DMS53 treated with DMSO at 0.1 percent for 48 hours (cell line): ENCODE data around the gene BRCA1.
"Not testable (repeated sequence)": the region's sequence is repeated elsewhere in the genome, so short reads cannot be mapped to it uniquely, and the experiment has no call there.

Experiments used
- DNase-seq: peaks from one replicate; lab custom pipeline; 2025; ENCODE audit not compliant: unreplicated experiment; lab: John Stamatoyannopoulos, UW

The BRCA1 gene

DNA sequence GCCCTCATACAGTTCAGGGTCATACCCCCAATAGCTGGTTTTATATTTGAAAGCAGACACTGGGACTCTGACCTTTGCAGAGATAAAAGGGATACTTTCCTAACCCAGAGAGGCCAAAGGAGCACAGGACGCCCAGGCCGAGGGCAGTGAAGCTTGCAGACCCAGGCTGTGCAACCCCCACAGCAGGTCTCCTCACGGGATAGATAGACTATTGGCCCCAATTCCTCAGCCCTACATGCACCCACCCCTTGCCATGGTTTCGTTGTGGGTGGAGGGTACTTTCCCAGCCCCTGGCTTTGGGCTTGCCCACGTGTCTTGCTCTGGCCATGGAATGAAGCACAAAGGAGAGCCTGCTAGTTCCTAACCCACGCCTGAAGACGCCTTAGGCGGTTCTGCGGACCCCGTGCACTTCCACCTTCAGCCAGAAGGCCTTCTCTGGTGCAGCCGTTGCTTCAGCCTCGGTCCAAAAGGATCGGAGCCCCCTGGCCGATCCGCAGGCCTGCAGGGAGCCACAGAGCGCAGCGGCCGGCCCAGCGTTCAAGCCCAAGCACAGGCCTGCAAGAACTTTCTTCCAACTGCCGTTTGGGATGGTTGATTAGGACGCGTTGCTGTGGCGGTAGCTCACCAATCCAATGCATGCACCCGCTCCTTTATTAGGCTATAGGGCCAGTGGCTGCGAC lies 9.8 kb upstream of the BRCA1 start:
- no peak for DNase-seq

DNA sequence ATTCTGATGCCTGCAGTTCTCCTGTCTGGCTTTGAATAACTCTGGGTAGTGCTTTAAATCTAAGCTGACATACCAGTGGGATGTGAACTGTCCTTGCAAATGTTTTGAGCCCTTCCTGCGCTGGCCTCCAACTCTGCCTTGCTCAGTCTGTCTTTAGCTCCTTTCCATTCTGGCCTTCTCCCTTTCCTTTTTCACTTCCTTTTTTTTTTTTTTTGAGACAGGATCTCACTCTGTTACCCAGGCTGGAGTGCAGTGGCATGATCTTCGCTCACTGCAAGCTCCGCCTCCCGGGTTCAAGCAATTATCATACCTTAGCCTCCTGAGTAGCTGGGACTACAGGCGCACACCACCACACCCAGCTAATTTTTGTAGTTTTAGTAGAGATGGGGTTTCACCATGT lies 8.3 kb upstream of the BRCA1 start:
- DNase-seq, result not testable (repeated sequence)

DNA sequence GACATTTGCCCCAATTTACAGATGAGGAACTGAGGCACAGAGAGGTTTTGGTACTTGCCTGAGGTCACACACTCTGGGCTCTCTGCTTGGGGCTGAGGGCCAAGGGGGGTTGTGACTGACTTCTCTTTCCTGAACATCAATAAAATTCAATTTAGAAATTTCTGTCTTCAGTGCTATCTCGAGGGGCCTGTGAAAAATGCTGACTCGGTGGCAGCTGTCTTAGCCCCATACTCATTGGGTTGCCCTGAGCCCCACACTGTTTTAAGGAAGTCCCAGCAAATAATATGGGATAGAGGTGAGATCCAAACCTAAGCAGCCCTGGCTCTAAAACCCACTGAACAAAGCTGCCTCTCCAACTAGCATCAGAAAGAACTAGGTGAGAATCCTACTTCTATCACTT lies 7.0 kb upstream of the BRCA1 start:
- DNase-seq, result no peak

DNA sequence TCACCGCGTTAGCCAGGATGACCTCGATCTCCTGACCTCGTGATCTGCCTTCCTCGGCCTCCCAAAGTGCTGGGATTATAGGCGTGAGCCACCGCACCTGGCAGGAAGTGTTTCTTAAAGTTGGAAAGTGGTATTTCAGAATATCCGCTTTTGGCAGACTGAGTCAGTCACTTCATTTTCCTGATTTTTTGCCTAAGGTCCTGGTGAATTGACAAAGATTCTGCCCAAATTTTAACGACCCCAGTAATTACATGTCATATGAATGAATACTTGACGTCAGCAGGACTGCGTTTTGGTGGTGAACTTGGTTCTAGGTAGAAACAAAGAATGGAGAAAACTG lies 4.5 kb upstream of the BRCA1 start:
- DNase-seq, result no peak

DNA sequence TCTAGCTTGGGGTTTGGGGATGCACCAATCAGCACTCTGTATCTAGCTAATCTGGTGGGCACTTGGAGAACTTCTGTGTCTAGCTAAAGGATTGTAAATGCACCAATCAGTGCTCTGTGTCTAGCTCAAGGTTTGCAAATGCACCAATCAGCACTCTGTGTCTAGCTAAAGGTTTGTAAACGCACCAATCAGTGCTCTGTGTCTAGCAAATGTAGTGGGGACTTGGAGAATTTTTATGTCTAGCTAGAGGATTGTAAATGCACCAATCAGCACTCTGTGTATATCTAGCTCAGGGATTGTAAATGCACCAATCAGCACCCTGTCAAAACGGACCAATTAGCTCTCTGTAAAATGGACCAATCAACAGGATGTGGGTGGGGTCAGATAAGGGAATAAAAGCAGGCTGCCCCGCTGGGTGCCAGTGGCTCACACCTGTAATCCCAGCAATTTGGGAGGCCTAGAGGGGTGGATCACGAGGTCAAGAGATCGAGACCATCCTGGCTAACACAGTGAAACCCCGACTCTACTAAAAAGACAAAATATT lies 2.2 kb upstream of the BRCA1 start:
- not testable (repeated sequence) for DNase-seq

DNA sequence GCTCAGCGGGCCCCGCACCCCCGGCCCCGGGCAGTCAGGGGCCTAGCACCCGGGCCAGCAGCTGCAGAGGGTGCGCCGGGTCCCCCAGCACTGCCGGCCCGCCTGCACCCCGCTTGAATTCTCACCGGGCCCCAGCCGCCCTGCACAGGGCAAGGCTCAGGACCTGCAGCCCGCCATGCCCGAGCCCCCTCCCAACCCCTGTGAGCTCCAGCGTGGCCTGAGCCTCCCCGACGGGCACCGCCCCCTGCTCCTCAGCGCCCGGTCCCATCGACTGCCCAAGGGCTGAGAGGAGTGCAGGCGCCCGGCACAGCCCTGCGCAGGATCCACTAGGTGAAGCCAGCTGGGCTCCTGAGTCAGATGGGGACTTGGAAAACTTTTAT lies 1.7 kb upstream of the BRCA1 start:
- no peak for DNase-seq

DNA sequence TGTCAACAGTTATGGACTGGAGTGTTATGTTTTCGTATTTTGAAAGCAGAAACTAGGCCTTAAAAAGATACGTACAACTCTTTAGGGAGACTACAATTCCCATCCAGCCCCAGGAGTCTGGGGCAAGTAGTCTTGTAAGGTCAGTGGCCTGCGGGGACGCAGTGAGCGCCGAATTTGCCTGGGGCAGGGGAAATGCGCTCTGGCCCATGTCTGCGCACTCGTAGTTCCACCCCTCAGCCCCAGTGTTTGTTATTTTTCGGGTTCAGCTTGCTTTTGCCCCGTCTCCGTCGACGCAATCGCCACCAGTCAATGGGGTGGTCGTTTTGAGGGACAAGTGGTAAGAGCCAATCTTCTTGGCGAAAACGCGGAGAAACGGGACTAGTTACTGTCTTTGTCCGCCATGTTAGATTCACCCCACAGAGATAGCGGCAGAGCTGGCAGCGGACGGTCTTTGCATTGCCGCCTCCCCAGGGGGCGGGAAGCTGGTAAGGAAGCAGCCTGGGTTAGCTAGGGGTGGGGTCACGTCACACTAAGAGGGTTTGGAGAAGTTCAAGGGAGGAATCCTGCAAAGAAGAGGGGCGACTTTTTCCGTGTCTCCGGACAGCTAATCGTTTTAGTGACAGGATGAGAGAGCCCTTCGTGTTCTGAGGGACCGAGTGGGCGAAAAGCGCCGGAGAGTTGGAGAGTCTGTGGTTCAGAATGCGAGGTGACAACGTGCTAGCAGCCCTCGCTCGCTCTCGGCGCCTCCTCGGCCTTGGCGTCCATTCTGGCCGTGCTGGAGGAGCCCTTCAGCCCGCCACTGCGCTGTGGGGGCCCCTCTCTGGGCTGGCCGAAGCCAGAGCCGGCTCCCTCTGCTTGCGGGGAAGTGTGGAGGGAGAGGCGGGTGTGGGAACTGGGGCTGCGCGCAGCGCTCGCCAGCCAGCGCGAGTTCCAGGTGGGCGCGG lies 1.1 kb upstream of the BRCA1 start:
- no peak for DNase-seq

DNA sequence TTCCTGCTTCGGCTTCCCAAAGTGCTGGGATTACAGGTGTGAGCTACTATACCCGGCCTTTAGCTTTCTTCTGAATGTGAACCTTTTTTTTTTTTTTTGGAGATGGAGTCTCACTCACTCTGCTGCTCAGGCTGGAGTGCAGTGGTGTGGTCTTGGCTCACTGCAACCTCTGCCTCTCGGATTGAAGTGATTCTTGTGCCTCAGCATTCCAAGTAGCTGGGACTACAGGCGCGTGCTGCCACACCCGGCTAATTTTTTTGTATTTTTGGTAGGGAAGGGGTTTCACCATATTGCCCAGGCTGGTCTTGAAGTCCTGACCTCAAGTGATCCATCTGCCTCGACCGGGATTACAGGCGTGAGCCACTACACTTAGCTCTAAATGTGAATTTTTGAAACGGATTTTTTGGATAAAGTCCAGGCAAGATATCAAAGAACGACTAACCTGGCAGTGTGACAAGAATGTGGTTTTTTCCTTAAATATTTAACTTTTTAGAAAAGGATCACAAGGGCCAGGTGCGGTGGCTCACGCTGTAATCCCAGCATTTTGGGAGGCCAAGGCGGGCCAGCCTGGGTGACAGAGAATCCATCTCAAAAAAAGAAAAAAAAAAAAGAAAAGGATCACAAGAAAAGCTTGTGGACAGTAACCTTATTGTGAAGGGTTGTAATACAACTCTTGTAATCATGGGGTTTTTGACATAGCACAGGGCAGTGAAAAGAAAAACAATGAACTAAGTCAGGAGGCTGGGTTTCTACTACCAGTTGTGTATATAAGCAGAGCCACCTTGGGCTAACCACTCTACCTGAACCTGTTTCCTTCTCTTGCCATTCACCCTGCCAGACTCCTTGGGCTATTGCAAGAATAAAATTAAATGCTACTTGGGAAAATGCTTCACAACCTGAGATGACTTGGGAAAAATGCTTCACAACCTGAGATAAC lies 6.2 kb downstream of the BRCA1 start:
- no peak for DNase-seq

DNA sequence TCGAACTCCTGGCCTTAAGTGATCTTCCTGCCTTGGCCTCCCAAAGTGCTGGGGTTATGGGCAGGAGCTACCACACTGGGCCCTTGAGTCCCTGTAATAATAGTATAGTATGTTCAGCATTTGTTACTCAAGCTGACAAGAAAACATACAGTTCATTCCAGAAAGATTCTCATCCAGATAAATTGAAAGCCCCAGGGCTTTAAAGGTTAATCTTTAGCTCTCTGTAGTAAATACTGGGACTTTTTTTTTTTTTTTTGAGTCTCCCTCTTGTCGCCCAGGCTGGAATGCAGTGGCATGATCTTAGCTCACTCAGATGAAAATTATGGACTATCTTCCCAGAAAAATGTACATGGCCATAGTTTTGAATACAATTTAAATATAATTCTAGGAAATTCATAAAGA lies 11.0 kb downstream of the BRCA1 start:
- DNase-seq, result no peak

DNA sequence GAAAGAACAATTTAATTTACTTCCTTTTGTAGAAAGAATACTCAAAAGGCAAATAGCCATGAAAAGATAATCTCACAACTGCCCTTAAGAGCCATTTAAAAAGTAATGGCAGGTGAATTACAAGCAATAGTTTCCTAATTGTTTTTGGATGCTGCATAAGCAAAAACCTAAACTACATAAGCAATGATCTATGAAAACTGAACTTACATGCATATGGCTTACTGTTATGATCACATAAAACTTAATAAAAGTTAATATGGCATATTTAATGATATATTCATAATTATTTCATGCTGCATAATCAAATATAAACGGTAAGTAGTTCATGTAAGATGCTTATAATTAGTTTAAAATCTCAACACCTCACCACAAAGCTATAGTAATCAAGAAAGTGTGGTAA lies 18.6 kb downstream of the BRCA1 start:
- no peak for DNase-seq

DNA sequence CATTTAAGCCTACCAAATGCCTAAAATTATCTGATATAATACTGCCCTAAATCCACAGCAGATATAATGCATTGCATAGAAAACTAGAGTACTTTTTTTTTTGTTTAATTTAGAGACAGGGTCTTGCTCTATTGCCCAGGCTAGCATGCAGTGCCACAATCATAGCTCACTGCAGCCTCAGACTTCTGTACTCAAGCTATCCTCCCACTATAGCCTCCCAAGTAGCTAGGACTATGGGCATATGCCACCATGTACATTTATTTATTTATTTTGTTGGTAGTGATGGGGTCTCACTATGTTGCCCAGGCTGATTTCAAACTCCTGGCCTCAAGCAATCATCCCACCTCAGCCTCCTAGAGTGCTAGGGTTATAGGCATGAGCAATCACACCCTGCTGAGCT lies 20.0 kb downstream of the BRCA1 start:
- no peak for DNase-seq

DNA sequence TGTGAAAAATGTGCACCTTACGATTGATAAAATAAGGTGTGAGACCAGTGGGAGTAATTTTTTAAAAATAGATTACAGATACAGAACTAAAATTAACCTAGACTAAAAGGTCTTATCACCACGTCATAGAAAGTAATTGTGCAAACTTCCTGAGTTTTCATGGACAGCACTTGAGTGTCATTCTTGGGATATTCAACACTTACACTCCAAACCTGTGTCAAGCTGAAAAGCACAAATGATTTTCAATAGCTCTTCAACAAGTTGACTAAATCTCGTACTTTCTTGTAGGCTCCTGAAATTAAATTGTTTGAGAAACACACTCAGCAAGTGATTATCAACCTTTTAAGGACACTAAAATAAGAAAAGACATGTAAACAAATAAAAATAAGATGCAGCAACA lies 20.5 kb downstream of the BRCA1 start:
- DNase-seq, result no peak

DNA sequence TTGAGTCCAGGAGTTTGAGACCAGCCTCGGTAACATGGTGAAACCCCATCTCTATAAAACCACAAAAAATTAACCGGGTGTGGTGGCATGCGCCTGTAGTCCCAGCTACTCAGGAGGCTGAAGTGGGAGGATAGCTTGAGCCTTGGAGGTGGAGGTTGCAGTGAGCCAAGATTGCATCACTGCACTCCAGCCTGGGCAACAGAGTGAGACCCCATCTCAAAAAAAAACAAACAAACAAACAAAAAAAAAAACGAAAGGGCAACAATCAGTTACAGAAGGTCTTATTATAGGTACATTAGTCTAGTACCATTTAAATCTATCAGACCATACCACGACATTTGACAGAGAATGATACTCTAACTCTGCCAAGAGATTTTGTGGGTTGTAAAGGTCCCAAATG lies 29.8 kb downstream of the BRCA1 start:
- not testable (repeated sequence) for DNase-seq

DNA sequence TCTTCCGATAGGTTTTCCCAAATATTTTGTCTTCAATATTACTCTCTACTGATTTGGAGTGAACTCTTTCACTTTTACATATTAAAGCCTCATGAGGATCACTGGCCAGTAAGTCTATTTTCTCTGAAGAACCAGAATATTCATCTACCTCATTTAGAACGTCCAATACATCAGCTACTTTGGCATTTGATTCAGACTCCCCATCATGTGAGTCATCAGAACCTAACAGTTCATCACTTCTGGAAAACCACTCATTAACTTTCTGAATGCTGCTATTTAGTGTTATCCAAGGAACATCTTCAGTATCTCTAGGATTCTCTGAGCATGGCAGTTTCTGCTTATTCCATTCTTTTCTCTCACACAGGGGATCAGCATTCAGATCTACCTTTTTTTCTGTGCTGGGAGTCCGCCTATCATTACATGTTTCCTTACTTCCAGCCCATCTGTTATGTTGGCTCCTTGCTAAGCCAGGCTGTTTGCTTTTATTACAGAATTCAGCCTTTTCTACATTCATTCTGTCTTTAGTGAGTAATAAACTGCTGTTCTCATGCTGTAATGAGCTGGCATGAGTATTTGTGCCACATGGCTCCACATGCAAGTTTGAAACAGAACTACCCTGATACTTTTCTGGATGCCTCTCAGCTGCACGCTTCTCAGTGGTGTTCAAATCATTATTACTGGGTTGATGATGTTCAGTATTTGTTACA lies 30.9 kb downstream of the BRCA1 start:
- no peak for DNase-seq

DNA sequence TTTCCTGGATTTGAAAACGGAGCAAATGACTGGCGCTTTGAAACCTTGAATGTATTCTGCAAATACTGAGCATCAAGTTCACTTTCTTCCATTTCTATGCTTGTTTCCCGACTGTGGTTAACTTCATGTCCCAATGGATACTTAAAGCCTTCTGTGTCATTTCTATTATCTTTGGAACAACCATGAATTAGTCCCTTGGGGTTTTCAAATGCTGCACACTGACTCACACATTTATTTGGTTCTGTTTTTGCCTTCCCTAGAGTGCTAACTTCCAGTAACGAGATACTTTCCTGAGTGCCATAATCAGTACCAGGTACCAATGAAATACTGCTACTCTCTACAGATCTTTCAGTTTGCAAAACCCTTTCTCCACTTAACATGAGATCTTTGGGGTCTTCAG lies 32.3 kb downstream of the BRCA1 start:
- no peak for DNase-seq

DNA sequence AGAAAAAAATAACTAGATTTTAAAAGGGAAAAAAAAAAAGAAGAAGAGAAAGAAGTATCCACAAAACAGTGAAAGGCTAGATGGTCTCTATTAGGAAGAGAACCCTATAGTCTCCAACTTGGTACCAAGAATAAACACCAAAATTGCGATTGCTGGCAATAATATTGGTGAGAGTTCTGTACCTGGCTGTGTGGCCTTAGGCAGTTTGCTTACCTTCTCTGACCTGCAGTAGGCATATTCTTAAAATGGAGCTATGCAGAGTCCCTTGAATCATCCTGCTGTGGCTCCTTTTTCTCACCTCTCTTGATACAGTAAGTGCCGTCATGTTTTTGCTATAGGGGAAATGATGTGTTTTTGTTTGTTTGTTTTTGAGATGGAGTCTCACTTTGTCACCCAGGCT lies 35.1 kb downstream of the BRCA1 start:
- DNase-seq, result no peak

DNA sequence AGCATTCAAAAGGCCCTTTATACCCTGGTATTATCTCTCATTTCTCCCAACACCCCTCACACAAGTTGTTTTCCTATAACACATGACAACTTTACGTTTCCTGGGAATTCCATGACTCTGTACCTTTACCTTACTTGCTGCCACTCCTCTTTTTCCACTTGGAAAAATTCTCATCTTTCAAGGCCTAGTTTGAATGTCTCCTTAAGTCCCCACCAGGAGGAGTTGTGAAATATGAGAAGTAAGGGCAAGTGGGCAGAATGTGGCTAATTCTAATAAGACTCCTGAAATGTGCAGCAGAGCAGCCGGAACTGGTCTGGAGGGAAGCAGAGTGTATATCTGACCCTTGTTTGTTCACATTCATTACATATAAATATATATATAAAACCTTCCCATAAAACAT lies 39.7 kb downstream of the BRCA1 start:
- no peak for DNase-seq

DNA sequence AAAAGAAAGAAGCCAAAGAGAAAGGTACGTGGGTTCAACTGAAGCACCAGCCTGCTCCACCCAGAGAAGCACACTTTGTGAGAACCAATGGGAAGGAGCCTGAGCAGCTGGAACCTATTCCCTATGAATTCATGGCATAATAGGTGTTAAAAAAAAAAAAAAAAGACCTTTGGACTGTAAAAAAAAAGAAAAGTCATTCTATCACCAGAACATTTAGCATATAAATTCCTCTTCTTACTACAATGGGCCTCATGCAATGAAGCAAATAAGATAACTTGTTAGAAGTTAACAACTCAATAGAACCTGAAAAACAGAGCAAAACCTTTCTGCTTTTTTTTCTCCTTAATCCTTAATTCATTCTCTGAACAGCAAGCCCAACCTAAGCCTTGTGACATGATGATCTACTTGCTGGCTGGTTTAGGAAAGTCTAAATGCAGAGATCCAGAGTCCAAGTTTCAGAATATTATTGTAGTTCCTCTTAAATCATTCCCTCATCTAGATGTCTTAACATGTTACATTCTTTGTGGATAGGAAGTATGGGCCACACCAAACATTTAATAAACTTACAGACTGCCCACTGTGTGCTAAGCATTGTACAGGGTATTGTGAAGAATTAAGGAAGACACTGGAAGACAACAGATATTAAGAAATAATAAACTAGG lies 45.4 kb downstream of the BRCA1 start:
- DNase-seq, result no peak

DNA sequence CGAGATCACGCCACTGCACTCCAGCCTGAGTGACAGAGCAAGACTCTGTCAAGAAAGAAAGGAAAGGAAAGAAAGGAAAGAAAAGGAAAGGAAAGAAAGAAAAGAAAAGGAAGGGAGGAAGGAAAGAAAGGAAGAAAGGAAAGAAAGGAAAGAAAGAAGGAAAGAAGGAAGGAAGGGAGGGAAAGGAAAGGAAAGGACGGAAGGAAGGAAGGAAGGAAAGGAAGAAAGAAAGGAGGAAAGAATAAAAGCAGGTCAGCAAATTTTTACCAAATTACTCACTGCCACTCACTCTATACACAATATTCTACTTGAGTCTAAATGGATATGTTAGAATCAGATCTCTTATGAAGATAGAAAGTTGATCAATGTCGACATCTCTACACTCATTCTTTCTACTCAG lies 50.3 kb downstream of the BRCA1 start:
- DNase-seq, result no peak

DNA sequence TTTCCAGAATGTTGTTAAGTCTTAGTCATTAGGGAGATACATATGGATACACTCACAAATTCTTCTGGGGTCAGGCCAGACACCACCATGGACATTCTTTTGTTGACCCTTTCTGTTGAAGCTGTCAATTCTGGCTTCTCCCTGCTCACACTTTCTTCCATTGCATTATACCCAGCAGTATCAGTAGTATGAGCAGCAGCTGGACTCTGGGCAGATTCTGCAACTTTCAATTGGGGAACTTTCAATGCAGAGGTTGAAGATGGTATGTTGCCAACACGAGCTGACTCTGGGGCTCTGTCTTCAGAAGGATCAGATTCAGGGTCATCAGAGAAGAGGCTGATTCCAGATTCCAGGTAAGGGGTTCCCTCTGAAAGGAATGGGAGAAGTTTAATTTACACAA lies 54.3 kb downstream of the BRCA1 start:
- no peak for DNase-seq
